ENCODE measurements around the gene PEX3.

The PEX3 gene

GRCh38 chr6:143414769-143415168, 35.8 kb upstream of the PEX3 start:
- no peak overlapping the region for H3K4me3 ChIP-seq (ENCODE audit: low read length in 2 of 2)

GRCh38 chr6:143419526-143419925, 31.1 kb upstream of the PEX3 start:
- no peak overlapping the region for H3K27ac ChIP-seq (ENCODE audit: low read depth in 2 of 2, low read length in 2 of 2)
- H3K27me3 ChIP-seq (ENCODE audit: control insufficient read depth in 2 of 2, insufficient read depth in 2 of 2, low read length in 2 of 2): no peaks in the 10 kb centered on the region
- no peaks in the 10 kb centered on the region for H3K36me3 ChIP-seq (ENCODE audit: control insufficient read depth in 2 of 2, insufficient read depth in 2 of 2, low read length in 2 of 2)
- H3K4me1 ChIP-seq (ENCODE audit: control insufficient read depth in 2 of 2, insufficient read depth in 2 of 2, low read length in 2 of 2): no peaks in the 10 kb centered on the region
- no peaks in the 10 kb centered on the region for H3K9me3 ChIP-seq (ENCODE audit: control insufficient read depth in 2 of 2, low read length in 2 of 2)
- no peak overlapping the region for H3K9ac ChIP-seq (ENCODE audit: low read depth in 1 of 2, low read length in 2 of 2)
- H3K4me3 ChIP-seq (ENCODE audit: low read length in 2 of 2): no peak overlapping the region

More at GRCh38 chr6:143414769-143415168, 35.8 kb upstream of the PEX3 start:
- H3K9ac ChIP-seq (ENCODE audit: low read depth in 1 of 2, low read length in 2 of 2): no peak overlapping the region
- H3K4me1 ChIP-seq (ENCODE audit: control insufficient read depth in 2 of 2, insufficient read depth in 2 of 2, low read length in 2 of 2): no peaks in the 10 kb centered on the region
- no peaks in the 10 kb centered on the region for H3K36me3 ChIP-seq (ENCODE audit: control insufficient read depth in 2 of 2, insufficient read depth in 2 of 2, low read length in 2 of 2)
- H3K27ac ChIP-seq (ENCODE audit: low read depth in 2 of 2, low read length in 2 of 2): no peak overlapping the region
- H3K9me3 ChIP-seq (ENCODE audit: control insufficient read depth in 2 of 2, low read length in 2 of 2): no peaks in the 10 kb centered on the region
- H3K27me3 ChIP-seq (ENCODE audit: control insufficient read depth in 2 of 2, insufficient read depth in 2 of 2, low read length in 2 of 2): no peaks in the 10 kb centered on the region

- Histone ChIP-seq H3K9me3 (ENCODE audit: control insufficient read depth in 2 of 2, low read length in 2 of 2) (no peaks in the 10 kb centered on the region), H3K9ac (ENCODE audit: low read depth in 1 of 2, low read length in 2 of 2) (no peak overlapping the region), H3K4me3 (ENCODE audit: low read length in 2 of 2) (no peak overlapping the region), H3K4me1 (ENCODE audit: control insufficient read depth in 2 of 2, insufficient read depth in 2 of 2, low read length in 2 of 2) (no peaks in the 10 kb centered on the region), H3K27me3 (ENCODE audit: control insufficient read depth in 2 of 2, insufficient read depth in 2 of 2, low read length in 2 of 2) (no peaks in the 10 kb centered on the region), H3K36me3 (ENCODE audit: control insufficient read depth in 2 of 2, insufficient read depth in 2 of 2, low read length in 2 of 2) (no peaks in the 10 kb centered on the region), H3K27ac (ENCODE audit: low read depth in 2 of 2, low read length in 2 of 2) (no peak overlapping the region)
Measured at GRCh38 chr6:143426026-143426425, 24.6 kb upstream of the PEX3 start.

- H3K4me3 ChIP-seq (ENCODE audit: low read length in 2 of 2): no peak overlapping the region
- no peak overlapping the region for H3K27ac ChIP-seq (ENCODE audit: low read depth in 2 of 2, low read length in 2 of 2)
- no peaks in the 10 kb centered on the region for H3K4me1 ChIP-seq (ENCODE audit: control insufficient read depth in 2 of 2, insufficient read depth in 2 of 2, low read length in 2 of 2)
- H3K27me3 ChIP-seq (ENCODE audit: control insufficient read depth in 2 of 2, insufficient read depth in 2 of 2, low read length in 2 of 2): no peaks in the 10 kb centered on the region
- H3K9me3 ChIP-seq (ENCODE audit: control insufficient read depth in 2 of 2, low read length in 2 of 2): no peaks in the 10 kb centered on the region
- no peak overlapping the region for H3K9ac ChIP-seq (ENCODE audit: low read depth in 1 of 2, low read length in 2 of 2)
- peaks cover 0 to 4% of the 10 kb centered on the region in 2 donors for H3K36me3 ChIP-seq (ENCODE audit: control insufficient read depth in 2 of 2, insufficient read depth in 2 of 2, low read length in 2 of 2)
Measured at GRCh38 chr6:143427109-143427817, 23.3 kb upstream of the PEX3 start.

GRCh38 chr6:143429970-143430369, 20.6 kb upstream of the PEX3 start:
- H3K27ac ChIP-seq (ENCODE audit: low read depth in 2 of 2, low read length in 2 of 2): no peak overlapping the region

GRCh38 chr6:143431226-143431625, 19.4 kb upstream of the PEX3 start:
- no peaks in the 10 kb centered on the region for H3K4me1 ChIP-seq (ENCODE audit: control insufficient read depth in 2 of 2, insufficient read depth in 2 of 2, low read length in 2 of 2)
- H3K4me3 ChIP-seq (ENCODE audit: low read length in 2 of 2): no peak overlapping the region

More at GRCh38 chr6:143429970-143430369, 20.6 kb upstream of the PEX3 start:
- no peaks in the 10 kb centered on the region for H3K4me1 ChIP-seq (ENCODE audit: control insufficient read depth in 2 of 2, insufficient read depth in 2 of 2, low read length in 2 of 2)
- no peaks in the 10 kb centered on the region for H3K27me3 ChIP-seq (ENCODE audit: control insufficient read depth in 2 of 2, insufficient read depth in 2 of 2, low read length in 2 of 2)
- H3K4me3 ChIP-seq (ENCODE audit: low read length in 2 of 2): no peak overlapping the region
- no peaks in the 10 kb centered on the region for H3K9me3 ChIP-seq (ENCODE audit: control insufficient read depth in 2 of 2, low read length in 2 of 2)
- H3K9ac ChIP-seq (ENCODE audit: low read depth in 1 of 2, low read length in 2 of 2): no peak overlapping the region
- H3K36me3 ChIP-seq (ENCODE audit: control insufficient read depth in 2 of 2, insufficient read depth in 2 of 2, low read length in 2 of 2): peaks cover 5 to 6% of the 10 kb centered on the region in 2 donors

GRCh38 chr6:143432588-143432987, 18.0 kb upstream of the PEX3 start:
- Histone ChIP-seq H3K27ac (ENCODE audit: low read depth in 2 of 2, low read length in 2 of 2) (no peak overlapping the region), H3K9ac (ENCODE audit: low read depth in 1 of 2, low read length in 2 of 2) (no peak overlapping the region), H3K36me3 (ENCODE audit: control insufficient read depth in 2 of 2, insufficient read depth in 2 of 2, low read length in 2 of 2) (peaks cover 9 to 12% of the 10 kb centered on the region in 2 donors), H3K9me3 (ENCODE audit: control insufficient read depth in 2 of 2, low read length in 2 of 2) (no peaks in the 10 kb centered on the region), H3K27me3 (ENCODE audit: control insufficient read depth in 2 of 2, insufficient read depth in 2 of 2, low read length in 2 of 2) (no peaks in the 10 kb centered on the region), H3K4me3 (ENCODE audit: low read length in 2 of 2) (no peak overlapping the region), H3K4me1 (ENCODE audit: control insufficient read depth in 2 of 2, insufficient read depth in 2 of 2, low read length in 2 of 2) (no peaks in the 10 kb centered on the region)

More at GRCh38 chr6:143431226-143431625, 19.4 kb upstream of the PEX3 start:
- Histone ChIP-seq H3K27ac (ENCODE audit: low read depth in 2 of 2, low read length in 2 of 2) (no peak overlapping the region), H3K9me3 (ENCODE audit: control insufficient read depth in 2 of 2, low read length in 2 of 2) (no peaks in the 10 kb centered on the region), H3K36me3 (ENCODE audit: control insufficient read depth in 2 of 2, insufficient read depth in 2 of 2, low read length in 2 of 2) (peaks cover 6% of the 10 kb centered on the region in 2 donors), H3K9ac (ENCODE audit: low read depth in 1 of 2, low read length in 2 of 2) (no peak overlapping the region), H3K27me3 (ENCODE audit: control insufficient read depth in 2 of 2, insufficient read depth in 2 of 2, low read length in 2 of 2) (no peaks in the 10 kb centered on the region)

GRCh38 chr6:143441010-143441409, 9.6 kb upstream of the PEX3 start:
- Histone ChIP-seq H3K36me3 (ENCODE audit: control insufficient read depth in 2 of 2, insufficient read depth in 2 of 2, low read length in 2 of 2) (peaks cover 8 to 9% of the 10 kb centered on the region in 2 donors), H3K4me3 (ENCODE audit: low read length in 2 of 2) (no peak overlapping the region), H3K27me3 (ENCODE audit: control insufficient read depth in 2 of 2, insufficient read depth in 2 of 2, low read length in 2 of 2) (no peaks in the 10 kb centered on the region), H3K9me3 (ENCODE audit: control insufficient read depth in 2 of 2, low read length in 2 of 2) (no peaks in the 10 kb centered on the region), H3K9ac (ENCODE audit: low read depth in 1 of 2, low read length in 2 of 2) (no peak overlapping the region), H3K27ac (ENCODE audit: low read depth in 2 of 2, low read length in 2 of 2) (no peak overlapping the region), H3K4me1 (ENCODE audit: control insufficient read depth in 2 of 2, insufficient read depth in 2 of 2, low read length in 2 of 2) (no peaks in the 10 kb centered on the region)

GRCh38 chr6:143441680-143442545, 8.7 kb upstream of the PEX3 start:
- Histone ChIP-seq H3K4me1 (ENCODE audit: control insufficient read depth in 2 of 2, insufficient read depth in 2 of 2, low read length in 2 of 2) (no peaks in the 10 kb centered on the region), H3K9me3 (ENCODE audit: control insufficient read depth in 2 of 2, low read length in 2 of 2) (no peaks in the 10 kb centered on the region), H3K27ac (ENCODE audit: low read depth in 2 of 2, low read length in 2 of 2) (no peak overlapping the region), H3K27me3 (ENCODE audit: control insufficient read depth in 2 of 2, insufficient read depth in 2 of 2, low read length in 2 of 2) (no peaks in the 10 kb centered on the region), H3K36me3 (ENCODE audit: control insufficient read depth in 2 of 2, insufficient read depth in 2 of 2, low read length in 2 of 2) (peaks cover 5% of the 10 kb centered on the region in 2 donors), H3K4me3 (ENCODE audit: low read length in 2 of 2) (no peak overlapping the region), H3K9ac (ENCODE audit: low read depth in 1 of 2, low read length in 2 of 2) (no peak overlapping the region)

- Histone ChIP-seq H3K4me1 (ENCODE audit: control insufficient read depth in 2 of 2, insufficient read depth in 2 of 2, low read length in 2 of 2) (no peaks in the 10 kb centered on the region), H3K27me3 (ENCODE audit: control insufficient read depth in 2 of 2, insufficient read depth in 2 of 2, low read length in 2 of 2) (no peaks in the 10 kb centered on the region), H3K27ac (ENCODE audit: low read depth in 2 of 2, low read length in 2 of 2) (no peak overlapping the region), H3K4me3 (ENCODE audit: low read length in 2 of 2) (no peak overlapping the region), H3K9me3 (ENCODE audit: control insufficient read depth in 2 of 2, low read length in 2 of 2) (no peaks in the 10 kb centered on the region), H3K9ac (ENCODE audit: low read depth in 1 of 2, low read length in 2 of 2) (no peak overlapping the region), H3K36me3 (ENCODE audit: control insufficient read depth in 2 of 2, insufficient read depth in 2 of 2, low read length in 2 of 2) (peaks cover 0 to 5% of the 10 kb centered on the region in 2 donors)
Measured at GRCh38 chr6:143443096-143443495, 7.5 kb upstream of the PEX3 start.

All from mucosa of rectum (tissue), 2 donors.